ENCODE data around the gene PLS3.

DNA sequence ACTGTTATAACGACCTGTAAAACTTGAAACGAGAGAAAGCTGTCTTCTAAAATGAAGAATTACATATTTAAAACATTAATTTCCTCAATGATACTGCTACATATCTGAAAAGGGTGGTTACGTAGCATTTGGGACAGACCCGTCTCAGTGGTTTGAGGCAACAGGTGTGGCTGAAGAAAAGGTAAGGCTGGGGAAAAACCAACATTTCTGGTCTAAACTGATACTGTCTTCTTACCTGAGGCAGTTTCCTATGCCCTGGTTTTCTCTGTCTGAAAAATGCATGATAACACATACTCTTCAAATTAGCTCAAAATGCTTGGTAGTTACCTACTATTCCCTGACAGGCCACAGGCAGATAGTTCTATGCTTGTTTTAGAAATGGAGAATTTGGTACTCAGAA, 30.4 kb downstream of the PLS3 start:
- TF ChIP-seq, protein P1, sequence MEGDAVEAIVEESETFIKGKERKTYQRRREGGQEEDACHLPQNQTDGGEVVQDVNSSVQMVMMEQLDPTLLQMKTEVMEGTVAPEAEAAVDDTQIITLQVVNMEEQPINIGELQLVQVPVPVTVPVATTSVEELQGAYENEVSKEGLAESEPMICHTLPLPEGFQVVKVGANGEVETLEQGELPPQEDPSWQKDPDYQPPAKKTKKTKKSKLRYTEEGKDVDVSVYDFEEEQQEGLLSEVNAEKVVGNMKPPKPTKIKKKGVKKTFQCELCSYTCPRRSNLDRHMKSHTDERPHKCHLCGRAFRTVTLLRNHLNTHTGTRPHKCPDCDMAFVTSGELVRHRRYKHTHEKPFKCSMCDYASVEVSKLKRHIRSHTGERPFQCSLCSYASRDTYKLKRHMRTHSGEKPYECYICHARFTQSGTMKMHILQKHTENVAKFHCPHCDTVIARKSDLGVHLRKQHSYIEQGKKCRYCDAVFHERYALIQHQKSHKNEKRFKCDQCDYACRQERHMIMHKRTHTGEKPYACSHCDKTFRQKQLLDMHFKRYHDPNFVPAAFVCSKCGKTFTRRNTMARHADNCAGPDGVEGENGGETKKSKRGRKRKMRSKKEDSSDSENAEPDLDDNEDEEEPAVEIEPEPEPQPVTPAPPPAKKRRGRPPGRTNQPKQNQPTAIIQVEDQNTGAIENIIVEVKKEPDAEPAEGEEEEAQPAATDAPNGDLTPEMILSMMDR (IDR thresholded peaks at IDR 0.05) = no peak
- TF ChIP-seq POLR2A (IDR thresholded peaks at IDR 0.05) = no peak
